ENCODE data around the gene CHST13. TPM values are rescaled to one million over a fixed set of nuclear protein-coding genes. Genes with fewer than 3 reads are reported as not detected.

The CHST13 gene
- total and polyA plus RNA-seq, 2 donors (not counting 3 experiments of a cell fraction or from before 2014, with no cell fraction given) = 0.04 TPM; not detected in 1

- no peak overlapping the region for H2AFZ ChIP-seq (ENCODE audit: low read depth, low read length)
- intact Hi-C loops (cut with micrococcal nuclease) (loop anchor here (10.0 kb wide), 1 partner anchor 479 kb away; no protein-coding TSS in a partner anchor), dilution Hi-C loops (cut with MboI; ENCODE audit: extremely low pct_ligation_motif_present, low sequenced_read_pairs) (no loop called here)
- FAIRE-seq = no peak
- no peak overlapping the region for H3K4me3 ChIP-seq (replicated peaks in 1 of 3; ENCODE audit: insufficient read depth in 1 of 3, low read depth in 1 of 3, low read length in 3 of 3)
- no peak overlapping the region for H3K9ac ChIP-seq (replicated peaks; ENCODE audit: extremely low read depth, insufficient read depth, low read length)
- BruUV-seq (replicated peaks) = no TSS peak
- H3K9me3 ChIP-seq (replicated peaks; ENCODE audit: control insufficient read depth, insufficient read depth, low read length) = no peaks in the 10 kb centered on the region
- TF ChIP-seq MYC (IDR thresholded peaks at IDR 0.05; ENCODE audit: low read depth, low read length) (no peak), POLR2A (IDR thresholded peaks at IDR 0.05; ENCODE audit: low read depth, low read length) (no peak), GATA2 (IDR thresholded peaks at IDR 0.05; ENCODE audit: insufficient read depth, insufficient read length, low read depth, low read length) (no peak), POLR2AphosphoS5 (IDR thresholded peaks at IDR 0.05; ENCODE audit: insufficient read depth, low read depth, low read length) (no peak), EZH2 (IDR thresholded peaks at IDR 0.05; ENCODE audit: borderline replicate concordance, low read depth, low read length, severe bottlenecking) (no peak), JUN (IDR thresholded peaks at IDR 0.05; ENCODE audit: borderline replicate concordance, insufficient read depth, insufficient read length, low read depth) (no peak), CTCF (IDR thresholded peaks at IDR 0.05; ENCODE audit: extremely low read depth in 1 of 2, insufficient read depth in 1 of 2, low read depth in 1 of 2, low read length in 2 of 2) (no peak), FOS (IDR thresholded peaks at IDR 0.05; ENCODE audit: borderline replicate concordance, insufficient read depth, low read length) (no peak)
- TF ChIP-seq, protein P1, sequence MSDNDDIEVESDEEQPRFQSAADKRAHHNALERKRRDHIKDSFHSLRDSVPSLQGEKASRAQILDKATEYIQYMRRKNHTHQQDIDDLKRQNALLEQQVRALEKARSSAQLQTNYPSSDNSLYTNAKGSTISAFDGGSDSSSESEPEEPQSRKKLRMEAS (IDR thresholded peaks at IDR 0.05; ENCODE audit: insufficient read depth, insufficient read length) = no peak
- POLR2A ChIA-PET = no interaction called here
- H3K4me1 ChIP-seq (ENCODE audit: control insufficient read depth, extremely low read depth, insufficient read depth, low read length) = no peaks in the 10 kb centered on the region
- no peaks in the 10 kb centered on the region for H4K20me1 ChIP-seq (replicated peaks; ENCODE audit: control insufficient read depth, extremely low read depth, insufficient read depth, low read length)
- H3K4me2 ChIP-seq (ENCODE audit: insufficient read depth, low read length) = no peak overlapping the region
- H3K27me3 ChIP-seq (ENCODE audit: control insufficient read depth in 2 of 2, insufficient read depth in 2 of 2, low read length in 2 of 2) = peaks cover 13 to 17% of the 10 kb centered on the region in 2 experiments
- no peaks in the 10 kb centered on the region for H3K9me1 ChIP-seq (replicated peaks; ENCODE audit: control insufficient read depth, extremely low read depth, insufficient read depth, low read length)
- H3K36me3 ChIP-seq (ENCODE audit: control insufficient read depth in 2 of 2, extremely low read depth in 1 of 2, insufficient read depth in 2 of 2, low read length in 2 of 2) = no peaks in the 10 kb centered on the region
- no peak overlapping the region for H3K27ac ChIP-seq (ENCODE audit: insufficient read depth, low read depth, low read length)
- H3K79me2 ChIP-seq (ENCODE audit: control insufficient read depth, insufficient read depth, low read length) = no peaks in the 10 kb centered on the region
- DNase-seq (ENCODE audit: low read depth, low spot score) = no peak
- CTCF ChIA-PET = interaction anchor here (0.9 to 1.2 kb wide), 3 partner anchors 12 to 1021 kb away, joined by 3 to 5 read pairs (median 3); no protein-coding TSS in a partner anchor
Observed at GRCh38 chr3:126525853-126526667, 2.1 kb downstream of the CHST13 start.

All from endothelial cell of umbilical vein (primary cell).